Prostate gland (tissue), 2 donors: Measurements from ENCODE around the gene MARCHF5. TPM values are rescaled to one million over a fixed set of nuclear protein-coding genes. Genes with fewer than 3 reads are reported as not detected.

Experiments used
- DNase-seq: peaks from one replicate; pipeline ENCODE4 v3.0.0-alpha.2; 2019; ENCODE audit warnings: low spot score
- H3K27ac ChIP-seq, 2 donors: fragments of 200-600 bp; sonication (generic); 2 replicates each; pipeline ENCODE4 v1.5.1; 2017 to 2019
- H3K27me3 ChIP-seq: fragments of 200-600 bp; sonication (generic); replicated peaks from 2 replicates; pipeline ENCODE4 v1.5.1; 2019; ENCODE audit not compliant: insufficient read depth
- H3K36me3 ChIP-seq, 2 donors: fragments of 200-600 bp; sonication (generic); 1 replicate in 1 of 2; 2 replicates in 1 of 2; pipeline versions ENCODE4 v1.5.1 to v1.8.1; 2017 to 2019
- H3K4me1 ChIP-seq: fragments of 200-600 bp; sonication (generic); replicated peaks from 2 replicates; pipeline ENCODE4 v1.5.1; 2019
- H3K4me3 ChIP-seq, 2 donors: fragments of 200-600 bp; sonication (generic); 2 replicates each; pipeline ENCODE4 v1.5.1; 2017 to 2019
- H3K9me3 ChIP-seq: fragments of 200-600 bp; sonication (generic); 2 replicates; pipeline ENCODE4 v1.5.1; 2017
- POLR2A ChIP-seq: fragments of 450-650 bp; IDR thresholded peaks from one replicate; pipeline ENCODE4 v1.6.1; 2016; ENCODE audit warnings: antibody characterized with exemption, mild to moderate bottlenecking
- POLR2AphosphoS5 ChIP-seq: sonication (generic); formaldehyde crosslinking; IDR thresholded peaks from one replicate; pipeline ENCODE4 v1.6.1; 2017; ENCODE audit warnings: antibody characterized with exemption
- WGBS: methylation state at CpG from one replicate; pipeline ENCODE4 v1.1.5; 2018; 5-methylcytosine and 5-hydroxymethylcytosine counted together
- intact Hi-C: fragments of 100-400 bp; cut with DNase I; formaldehyde crosslinking; loops from one replicate; pipeline ENCODE4 v1.14.2; 2022
- total RNA-seq, 2 donors: library from RNA; depleted of rRNA; stranded (reverse); fragments of >200 nt; gene quantifications; one replicate each; pipeline ENCODE4 v1.1.0, GENCODE V29; 2016
- TF ChIP-seq, protein P1 (sequence below), 4 experiments: fragments of 200-600 bp in 2 of 4; fragments of 450-650 bp in 2 of 4; sonication (generic) in 2 of 4; IDR thresholded peaks; 1 replicate in 3 of 4; 2 replicates in 1 of 4; pipeline ENCODE4 v1.5.1; 2016 to 2019; ENCODE audit warnings: antibody characterized with exemption in 4 of 4, mild to moderate bottlenecking in 2 of 4, moderate library complexity in 2 of 4

Gene MARCHF5
- total RNA-seq, 2 donors from 2014 or later: 20.8 TPM

DNA sequence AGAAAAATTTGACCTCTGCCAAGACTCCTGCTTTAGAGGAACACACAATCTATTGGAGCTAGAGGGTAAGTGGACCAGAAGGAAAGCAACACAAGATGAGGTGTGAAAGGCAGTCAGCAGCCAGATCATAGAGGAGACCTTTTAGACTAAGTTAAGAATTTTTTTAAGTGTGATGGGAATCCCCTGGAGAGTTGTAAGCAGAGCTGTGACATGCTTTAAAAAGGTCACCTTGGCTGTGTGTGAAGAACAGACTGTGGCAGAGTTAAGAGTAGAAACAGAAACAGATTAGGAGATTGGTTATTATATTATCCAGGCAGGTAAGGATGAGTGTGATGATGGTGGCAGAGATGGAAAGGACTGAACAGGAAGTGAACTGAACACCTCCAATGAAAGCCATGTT lies 23.6 kb upstream of the MARCHF5 start:
- Histone ChIP-seq H3K27ac (peak overlapping the region; percentile 21 to 36), H3K36me3 (no peaks in the 10 kb centered on the region), H3K4me1 (no peaks in the 10 kb centered on the region), H3K27me3 (no peaks in the 10 kb centered on the region), H3K4me3 (no peak overlapping the region), H3K9me3 (no peaks in the 10 kb centered on the region)
- TF ChIP-seq POLR2A: no peak
- TF ChIP-seq POLR2AphosphoS5: peak; percentile 47
- TF ChIP-seq, protein P1, sequence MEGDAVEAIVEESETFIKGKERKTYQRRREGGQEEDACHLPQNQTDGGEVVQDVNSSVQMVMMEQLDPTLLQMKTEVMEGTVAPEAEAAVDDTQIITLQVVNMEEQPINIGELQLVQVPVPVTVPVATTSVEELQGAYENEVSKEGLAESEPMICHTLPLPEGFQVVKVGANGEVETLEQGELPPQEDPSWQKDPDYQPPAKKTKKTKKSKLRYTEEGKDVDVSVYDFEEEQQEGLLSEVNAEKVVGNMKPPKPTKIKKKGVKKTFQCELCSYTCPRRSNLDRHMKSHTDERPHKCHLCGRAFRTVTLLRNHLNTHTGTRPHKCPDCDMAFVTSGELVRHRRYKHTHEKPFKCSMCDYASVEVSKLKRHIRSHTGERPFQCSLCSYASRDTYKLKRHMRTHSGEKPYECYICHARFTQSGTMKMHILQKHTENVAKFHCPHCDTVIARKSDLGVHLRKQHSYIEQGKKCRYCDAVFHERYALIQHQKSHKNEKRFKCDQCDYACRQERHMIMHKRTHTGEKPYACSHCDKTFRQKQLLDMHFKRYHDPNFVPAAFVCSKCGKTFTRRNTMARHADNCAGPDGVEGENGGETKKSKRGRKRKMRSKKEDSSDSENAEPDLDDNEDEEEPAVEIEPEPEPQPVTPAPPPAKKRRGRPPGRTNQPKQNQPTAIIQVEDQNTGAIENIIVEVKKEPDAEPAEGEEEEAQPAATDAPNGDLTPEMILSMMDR (IDR thresholded peaks at IDR 0.05): no peak
- no peak for DNase-seq
- intact Hi-C loops: no loop called here

DNA sequence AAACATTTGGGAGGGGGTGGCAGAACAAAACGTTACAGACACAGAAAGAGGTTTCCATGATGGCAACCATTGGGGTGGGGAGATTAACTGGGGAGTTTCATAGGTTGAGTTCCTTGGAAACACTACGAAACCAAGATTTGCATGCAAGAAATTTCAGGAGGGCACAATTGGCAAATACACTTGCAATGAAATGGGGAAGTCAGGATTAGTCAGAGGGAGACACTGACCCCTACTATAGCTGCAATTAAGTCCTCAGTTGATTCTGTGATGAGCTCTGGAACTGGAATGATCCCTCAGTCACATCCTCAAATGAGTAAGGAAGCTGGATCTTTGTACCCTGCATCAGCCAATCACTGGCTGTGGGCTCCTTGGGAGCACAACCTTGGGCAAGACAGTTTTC lies 22.2 kb upstream of the MARCHF5 start:
- Histone ChIP-seq H3K9me3 (no peaks in the 10 kb centered on the region), H3K4me3 (no peak overlapping the region), H3K27ac (no peak overlapping the region), H3K36me3 (no peaks in the 10 kb centered on the region), H3K27me3 (no peaks in the 10 kb centered on the region), H3K4me1 (no peaks in the 10 kb centered on the region)
- intact Hi-C loops: no loop called here
- TF ChIP-seq POLR2A (no peak), POLR2AphosphoS5 (no peak)
- TF ChIP-seq, protein P1 (IDR thresholded peaks at IDR 0.05): no peak
- 83% methylated on average over 2 of the region's 2 CpGs for WGBS
- no peak for DNase-seq

DNA sequence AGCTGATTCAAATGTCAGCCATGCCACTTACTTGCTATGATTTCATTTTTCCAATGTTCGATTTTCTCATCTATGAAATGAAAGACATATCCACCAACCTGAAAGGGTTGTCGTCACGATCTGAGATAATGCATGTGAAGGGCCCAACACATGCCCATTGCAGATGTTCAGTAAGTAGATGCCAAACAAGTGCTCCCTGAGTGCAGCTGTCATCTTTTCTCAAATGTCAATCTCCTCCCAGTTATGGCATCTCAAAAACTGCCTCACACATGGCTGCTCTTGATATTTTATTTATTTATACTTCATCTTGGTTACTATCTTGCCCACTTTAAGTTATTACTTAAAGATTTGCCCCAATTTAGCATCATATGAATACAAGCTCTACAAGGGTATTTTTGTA lies 16.9 kb upstream of the MARCHF5 start:
- no peaks in the 10 kb centered on the region for H3K36me3 ChIP-seq
- H3K4me1 ChIP-seq: no peaks in the 10 kb centered on the region
- WGBS: 98% methylated on average over 3 of the region's 3 CpGs
- intact Hi-C loops: no loop called here
- H3K27ac ChIP-seq: no peak overlapping the region
- H3K27me3 ChIP-seq: no peaks in the 10 kb centered on the region
- no peaks in the 10 kb centered on the region for H3K9me3 ChIP-seq
- TF ChIP-seq, protein P1 (IDR thresholded peaks at IDR 0.05): no peak
- TF ChIP-seq POLR2A: no peak
- TF ChIP-seq POLR2AphosphoS5: no peak
- H3K4me3 ChIP-seq: no peak overlapping the region
- no peak for DNase-seq

DNA sequence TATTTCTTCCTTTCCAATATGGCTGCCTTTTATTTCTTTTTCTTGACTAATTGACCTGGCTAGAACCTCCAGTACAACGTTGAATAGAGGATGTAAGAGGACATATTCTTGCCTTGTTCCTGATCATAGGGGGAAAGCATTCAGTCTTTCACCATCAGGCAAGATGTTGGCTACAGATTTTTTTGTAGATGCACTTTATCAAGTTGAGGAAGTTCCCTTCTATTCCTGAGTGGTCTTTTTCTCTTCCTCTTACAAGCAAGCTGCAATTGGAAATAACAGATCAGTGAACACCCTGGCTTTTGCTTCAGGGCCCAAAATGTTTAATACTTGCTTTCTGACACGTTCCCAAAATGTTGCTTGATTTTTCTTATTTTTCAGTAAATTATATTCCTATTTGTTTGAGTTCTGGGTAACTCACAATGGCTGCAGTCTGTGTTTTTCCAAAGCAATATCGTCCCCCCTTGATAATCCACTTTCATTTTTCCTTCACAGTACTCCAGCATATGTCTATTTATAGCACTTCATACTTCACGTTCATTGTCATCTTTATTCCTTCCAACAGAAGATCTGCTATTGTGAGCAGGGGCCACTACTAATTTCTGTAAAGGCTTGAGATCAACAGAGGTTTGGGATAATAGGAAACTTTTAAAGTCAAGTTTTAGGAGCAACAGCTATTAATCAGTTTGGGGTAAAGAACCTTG lies 11.8 kb upstream of the MARCHF5 start:
- TF ChIP-seq POLR2A (no peak), POLR2AphosphoS5 (no peak)
- TF ChIP-seq, protein P1 (IDR thresholded peaks at IDR 0.05): no peak
- peak overlapping the region in 1 of 2 donors; percentile 21 for H3K27ac ChIP-seq
- intact Hi-C loops: no loop called here
- H3K27me3 ChIP-seq: no peaks in the 10 kb centered on the region
- DNase-seq: no peak
- no peaks in the 10 kb centered on the region for H3K4me1 ChIP-seq
- no peaks in the 10 kb centered on the region for H3K9me3 ChIP-seq
- no peaks in the 10 kb centered on the region for H3K36me3 ChIP-seq
- no peak overlapping the region for H3K4me3 ChIP-seq
- 65% methylated on average over 4 of the region's 4 CpGs for WGBS

DNA sequence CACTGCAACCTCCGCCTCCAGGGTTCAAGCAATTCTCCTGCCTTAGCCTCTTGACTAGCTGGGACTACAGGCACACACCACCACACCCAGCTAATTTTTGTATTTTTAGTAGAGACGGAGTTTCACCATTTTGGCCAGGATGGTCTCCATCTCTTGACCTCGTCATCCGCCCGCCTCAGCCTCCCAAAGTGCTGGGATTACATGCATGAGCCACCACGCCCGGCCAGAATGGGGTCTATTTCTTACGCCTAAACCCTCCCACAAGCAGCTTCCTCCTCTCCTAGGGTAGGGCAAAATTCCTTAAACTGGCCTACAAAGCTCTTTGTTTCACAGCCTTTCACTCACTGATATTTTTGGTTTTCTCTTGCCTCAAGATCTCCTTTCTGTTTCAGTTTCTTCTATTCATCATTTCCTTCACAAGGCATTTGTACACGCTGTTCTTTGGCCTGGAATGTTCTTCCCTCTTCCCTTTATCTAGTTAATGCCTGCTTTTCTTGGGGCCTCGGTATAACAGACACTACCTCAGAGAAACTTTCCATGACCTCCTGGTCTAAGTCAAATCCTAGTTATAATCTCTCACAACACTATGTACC lies 6.8 kb upstream of the MARCHF5 start:
- H3K9me3 ChIP-seq: no peaks in the 10 kb centered on the region
- TF ChIP-seq POLR2AphosphoS5: peak; percentile 72
- TF ChIP-seq, protein P1 (IDR thresholded peaks at IDR 0.05): no peak
- H3K4me3 ChIP-seq: no peak overlapping the region
- no peaks in the 10 kb centered on the region for H3K4me1 ChIP-seq
- peak overlapping the region; percentile 57 to 72 for H3K27ac ChIP-seq
- no peaks in the 10 kb centered on the region for H3K27me3 ChIP-seq
- H3K36me3 ChIP-seq: no peaks in the 10 kb centered on the region
- intact Hi-C loops: no loop called here
- WGBS: 71% methylated on average over 10 of the region's 10 CpGs
- no peak for DNase-seq
